Left hindlimb (tissue), 1 donor: ENCODE measurements around the gene WDR4.
"Not testable (repeated sequence)": the region's sequence is repeated elsewhere in the genome, so short reads cannot be mapped to it uniquely, and the experiment has no call there.

Source experiments
- DNase-seq: peaks from one replicate; pipeline ENCODE4 v3.0.0-alpha.2; 2018

The WDR4 gene

DNA sequence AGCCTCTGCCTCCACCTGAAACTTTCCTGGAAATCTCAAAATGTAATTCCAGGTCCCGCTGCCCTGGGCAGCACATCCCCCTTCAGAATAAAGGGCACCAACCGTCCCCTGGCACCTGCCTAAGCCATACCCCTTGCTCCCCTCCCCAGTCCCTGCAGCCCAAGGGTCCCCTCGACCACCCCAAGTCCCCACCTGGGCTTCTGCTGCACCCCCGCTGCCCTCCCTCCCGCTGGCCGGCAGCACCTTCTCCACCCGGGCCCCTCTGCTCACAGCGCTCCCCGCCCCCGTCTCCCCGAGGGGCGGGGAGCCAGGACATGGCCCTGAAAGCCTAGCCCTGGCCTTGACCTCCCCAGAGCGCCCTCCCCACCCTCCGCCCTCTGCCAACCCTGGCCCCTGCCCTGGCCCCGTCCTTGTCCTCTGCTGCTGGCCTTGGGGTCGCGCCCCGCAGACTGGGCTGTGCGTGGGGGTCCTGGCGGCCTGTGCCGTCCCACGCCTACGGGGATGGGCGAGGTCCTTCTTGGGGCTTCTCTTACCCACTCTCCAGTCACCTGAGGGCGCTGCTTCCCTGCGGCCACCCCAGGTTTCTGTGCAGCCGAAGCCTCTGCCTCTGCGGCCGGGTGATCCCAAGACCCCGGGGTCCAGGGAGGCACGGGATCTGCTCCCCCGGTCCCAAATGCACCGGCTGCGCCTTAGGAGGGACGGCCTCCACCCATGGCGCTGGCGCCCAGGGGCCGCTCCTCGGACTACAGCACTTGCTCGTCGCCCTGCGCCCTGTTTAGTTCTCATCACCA, 41.7 kb downstream of the WDR4 start:
- no peak for DNase-seq

DNA sequence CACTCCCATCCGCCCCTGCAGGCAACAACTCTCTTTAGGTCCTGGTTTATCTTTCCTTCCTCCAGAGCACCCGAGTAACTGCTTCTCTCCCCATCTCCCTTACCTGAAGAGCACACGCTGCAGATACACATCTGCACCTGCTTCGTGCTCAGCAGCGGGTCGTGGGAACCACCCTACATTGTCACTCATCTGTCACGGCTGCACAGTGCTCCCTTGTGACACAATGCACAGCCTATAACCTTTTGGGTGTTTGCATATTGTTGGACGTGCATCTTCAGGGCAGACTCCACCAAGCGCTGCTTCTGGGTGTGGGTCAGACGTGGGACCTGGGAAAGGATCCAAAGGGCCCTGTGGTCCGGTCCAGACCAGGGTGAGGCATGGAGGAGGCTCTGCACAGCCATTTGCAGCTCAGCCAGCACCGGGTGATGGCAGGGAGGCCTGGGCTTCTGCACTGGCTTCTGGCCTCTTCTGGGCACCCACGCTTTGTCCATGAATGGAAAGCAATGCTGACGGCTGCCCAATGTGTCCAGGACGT, 42.5 kb downstream of the WDR4 start:
- no peak for DNase-seq

DNA sequence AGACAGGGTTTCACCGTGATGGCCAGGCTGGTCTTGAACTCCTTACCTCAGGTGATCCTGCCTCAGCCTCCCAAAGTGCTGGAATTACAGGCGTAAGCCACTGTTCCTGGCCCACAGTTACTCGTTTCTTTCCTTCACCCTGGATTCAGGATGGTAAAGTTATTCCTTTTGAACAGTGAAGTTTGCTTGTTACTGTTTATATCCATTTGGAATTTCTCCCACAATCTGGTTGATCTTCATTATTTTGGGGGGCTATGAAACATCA, 43.0 kb downstream of the WDR4 start:
- DNase-seq = no peak

DNA sequence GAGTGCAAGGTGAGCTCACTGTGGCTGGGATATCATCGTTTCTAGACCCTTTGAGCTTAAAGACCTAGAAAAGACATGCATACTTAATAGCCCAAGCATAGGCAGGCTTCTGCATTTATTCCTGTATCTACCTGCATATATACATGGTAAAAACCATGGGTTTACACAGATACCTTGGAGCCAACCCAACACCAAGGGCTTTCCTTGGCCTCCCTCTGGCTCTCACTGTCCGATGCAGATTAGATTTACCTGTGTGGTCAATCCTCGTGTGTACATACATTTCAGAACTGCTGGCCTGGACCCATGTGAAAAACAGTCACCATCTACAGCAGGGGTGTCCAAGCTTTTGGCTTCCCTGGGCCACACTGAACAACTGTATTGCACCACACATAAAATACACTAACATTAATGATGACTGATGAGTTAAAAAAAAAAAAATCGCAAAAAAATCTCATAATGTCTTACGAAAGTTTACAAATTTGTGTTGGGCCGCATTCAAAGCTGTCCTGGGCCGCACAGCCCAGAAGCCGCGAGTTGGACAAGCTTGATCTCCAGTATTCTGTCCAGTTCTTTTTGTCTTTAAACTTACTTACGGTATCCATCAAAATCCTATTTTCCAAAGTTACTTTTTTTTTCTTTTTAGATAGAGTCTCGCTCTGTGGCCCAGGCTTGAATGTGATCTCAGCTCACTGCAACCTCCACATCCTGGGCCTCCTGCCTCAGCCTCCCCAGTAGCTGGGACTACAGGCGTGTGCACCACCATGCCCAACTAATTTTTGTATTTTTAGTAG, 43.5 kb downstream of the WDR4 start:
- no peak for DNase-seq

DNA sequence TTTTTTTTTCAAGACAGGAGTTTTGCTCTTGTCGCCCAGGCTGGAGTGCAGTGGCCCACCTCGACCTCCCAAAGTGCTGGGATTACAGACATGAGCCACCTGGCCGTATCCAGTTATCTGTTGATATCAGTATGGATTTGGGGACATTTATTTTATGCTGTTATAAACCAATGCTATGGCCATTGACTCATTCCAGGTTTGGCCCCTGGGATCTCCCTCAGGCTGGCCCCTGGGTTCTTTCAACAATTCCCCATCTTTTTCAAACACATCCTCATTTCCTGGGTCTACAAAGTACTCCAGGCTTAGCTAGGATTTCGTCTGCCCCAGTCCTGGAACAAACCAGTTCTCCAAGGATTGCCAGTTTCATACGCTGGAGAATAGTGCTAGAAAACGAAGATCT, 44.1 kb downstream of the WDR4 start:
- DNase-seq = no peak

DNA sequence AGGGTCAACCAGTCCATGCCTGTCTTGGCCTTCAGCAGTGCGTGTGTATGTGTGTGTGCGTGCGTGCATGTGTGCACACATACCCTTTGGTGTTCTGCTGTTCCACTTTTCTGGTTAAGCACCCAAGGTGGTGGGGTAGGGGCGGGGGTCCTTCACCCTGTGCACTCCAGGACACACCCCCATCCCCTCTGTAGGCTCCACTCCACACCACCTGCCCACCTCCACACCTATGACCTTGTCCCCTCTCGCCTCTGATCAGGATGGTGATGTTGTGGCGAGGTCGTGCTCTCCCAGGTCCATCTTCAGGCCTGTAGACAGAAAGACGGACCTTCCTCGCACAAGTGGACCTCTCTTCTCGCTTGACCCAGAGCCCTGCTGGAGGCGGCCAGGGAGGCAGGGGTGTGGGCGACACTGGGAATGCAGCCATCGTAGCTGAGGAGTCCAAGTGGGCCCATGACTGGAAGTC, 44.6 kb downstream of the WDR4 start:
- no peak for DNase-seq

DNA sequence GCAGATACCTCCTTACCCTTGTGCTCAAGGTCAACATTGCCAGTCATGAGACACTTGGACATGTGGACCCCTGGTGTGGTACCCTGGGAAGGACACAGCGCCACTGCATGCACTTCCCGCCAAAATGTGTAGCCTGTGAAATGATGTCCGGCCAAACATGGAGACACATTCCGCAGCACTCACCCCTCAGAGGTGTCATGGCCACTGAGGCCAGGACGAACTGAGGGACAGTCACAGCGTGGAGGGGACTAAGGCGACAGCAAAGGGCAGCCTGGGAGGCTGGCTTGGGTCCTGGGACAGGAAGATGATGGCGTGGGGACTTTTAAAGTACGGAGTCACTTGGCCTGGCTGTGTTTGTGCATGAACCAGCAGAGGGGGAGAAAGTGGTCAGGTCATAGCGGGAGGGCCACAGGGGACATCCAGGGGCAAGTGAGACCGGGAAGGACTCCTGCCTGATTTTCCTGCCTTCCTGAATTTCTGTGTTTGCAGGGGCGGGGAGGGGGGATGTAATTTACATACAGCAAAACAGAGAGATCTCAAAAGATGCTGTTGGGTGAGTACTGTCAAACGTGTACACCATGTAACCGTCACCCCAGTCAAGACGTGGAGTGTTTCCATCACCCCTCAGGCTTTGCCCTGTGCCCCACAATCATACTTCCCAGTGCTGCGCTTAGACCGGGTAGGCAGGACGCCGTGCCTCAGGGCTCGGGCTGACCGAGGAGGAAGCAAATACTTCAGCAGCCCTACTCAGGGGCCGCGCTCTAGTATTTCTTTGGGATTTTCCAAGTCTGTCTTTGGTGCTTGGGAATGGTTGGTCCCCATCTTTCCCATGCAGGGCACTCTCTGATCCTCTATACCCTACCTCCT, 45.2 kb downstream of the WDR4 start:
- no peak for DNase-seq

DNA sequence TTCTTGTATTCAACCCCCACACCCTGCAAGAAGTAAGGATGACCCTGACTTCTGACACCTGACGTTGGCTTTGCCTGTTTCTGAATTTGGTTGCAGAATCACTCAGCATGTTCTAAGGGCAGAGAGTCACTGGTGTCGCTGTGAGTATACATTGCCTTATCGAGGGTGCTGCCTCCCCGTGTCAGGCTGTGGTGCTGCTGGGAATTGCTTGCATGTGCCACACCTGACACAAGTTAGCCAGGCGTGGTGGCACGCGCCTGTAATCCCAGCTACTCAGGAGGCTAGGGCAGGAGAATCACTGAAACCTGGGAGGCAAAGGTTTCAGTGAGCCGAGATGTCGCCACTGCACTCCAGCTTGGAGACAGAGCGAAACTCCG, 45.9 kb downstream of the WDR4 start:
- no peak for DNase-seq

DNA sequence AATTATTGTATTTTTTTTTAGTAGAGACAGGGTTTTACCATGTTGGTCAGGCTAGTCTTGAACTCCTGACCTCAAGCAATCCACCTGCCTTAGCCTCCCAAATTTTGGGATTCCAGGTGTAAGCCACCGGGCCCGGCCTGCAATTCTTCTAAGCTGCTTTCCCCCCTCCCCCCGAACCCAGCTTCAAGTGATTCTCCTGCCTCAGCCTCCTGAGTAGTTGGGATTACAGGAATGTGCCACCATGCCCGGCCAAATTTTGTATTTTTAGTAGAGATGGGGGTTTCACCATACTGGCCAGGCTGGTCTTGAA, 47.1 kb downstream of the WDR4 start:
- not testable (repeated sequence) for DNase-seq

DNA sequence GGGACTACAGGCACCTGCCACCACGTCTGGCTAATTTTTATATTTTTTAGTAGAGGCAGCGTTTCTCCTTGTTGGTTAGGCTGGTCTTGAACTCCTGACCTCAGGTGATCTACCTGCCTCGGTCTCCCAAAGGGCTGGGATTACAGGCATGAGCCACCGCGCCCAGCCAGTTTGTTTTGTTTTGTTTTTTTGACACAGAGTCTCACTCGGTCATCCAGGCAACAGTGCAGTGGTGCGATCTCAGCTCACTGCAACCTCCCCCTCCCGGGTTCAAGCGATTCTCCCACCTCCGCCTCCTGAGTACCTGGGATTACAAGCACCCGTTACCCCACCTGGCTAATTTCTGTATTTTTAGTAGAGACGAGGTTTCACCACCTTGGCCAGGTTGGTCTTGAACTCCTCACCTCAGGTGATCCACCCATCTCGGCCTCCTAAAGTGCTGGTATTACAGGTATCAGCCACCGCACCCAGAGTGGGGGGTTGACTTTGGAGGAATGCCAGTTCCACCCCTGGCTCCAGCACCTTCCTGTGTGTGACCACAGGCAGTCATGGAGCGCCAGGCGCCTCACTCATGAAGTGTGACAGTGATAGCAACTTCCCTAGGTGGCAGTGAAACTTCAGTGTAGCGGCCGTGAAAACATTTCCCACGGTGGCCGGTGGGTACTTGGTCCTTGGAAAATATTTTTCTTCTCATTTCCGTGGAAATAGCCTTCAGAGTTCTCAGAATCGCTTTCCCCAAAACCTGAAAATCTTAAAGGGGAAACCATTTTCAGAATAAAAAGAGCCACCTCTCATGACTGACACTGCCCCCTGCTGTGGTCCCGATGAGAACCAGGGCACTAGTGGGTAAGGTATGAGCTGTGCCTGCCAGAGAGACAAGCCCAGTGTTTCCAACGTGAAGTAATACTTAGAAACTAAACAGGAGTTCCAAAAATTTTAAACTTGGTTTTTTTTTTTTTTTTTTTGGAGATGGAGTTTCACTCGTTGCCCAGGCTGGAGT, 48.6 kb downstream of the WDR4 start:
- DNase-seq = no peak

DNA sequence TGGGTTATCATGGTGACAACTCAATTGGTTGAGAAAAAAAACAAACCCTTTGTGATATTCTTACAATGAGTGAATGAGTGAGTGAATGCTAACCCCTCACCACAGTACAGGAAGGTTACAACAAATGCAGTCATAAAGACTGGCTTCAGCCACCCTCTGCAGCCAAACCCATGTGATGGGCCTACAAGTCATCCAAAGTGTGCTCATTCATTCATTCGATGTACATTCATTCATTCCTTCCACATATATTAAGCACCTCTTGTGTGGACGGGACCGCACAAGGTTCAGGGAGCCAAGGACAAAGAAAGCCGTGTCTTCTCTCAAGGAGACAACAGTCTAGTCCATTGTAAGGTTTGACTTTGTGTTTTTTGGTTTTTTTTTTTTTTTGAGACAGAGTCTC, 49.4 kb downstream of the WDR4 start:
- DNase-seq = no peak

DNA sequence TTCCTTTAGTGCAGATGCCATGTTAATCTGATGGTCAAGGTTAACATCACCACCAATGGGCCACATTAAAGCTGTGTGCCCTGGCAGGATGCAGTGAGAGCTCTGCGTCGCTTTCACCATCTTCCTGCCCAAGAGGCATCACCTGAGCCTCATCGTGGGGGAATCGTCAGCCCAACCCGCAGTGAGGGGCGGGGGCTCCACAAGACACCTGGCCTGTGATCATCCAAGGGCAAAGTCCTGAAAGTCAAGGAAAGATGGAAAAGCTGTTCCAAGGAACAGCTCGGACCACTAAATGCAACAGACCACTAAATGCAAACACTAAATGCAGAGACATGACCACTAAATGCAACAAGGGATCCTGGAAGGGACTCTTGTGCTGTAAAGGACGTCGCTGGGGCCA, 49.9 kb downstream of the WDR4 start:
- no peak for DNase-seq

DNA sequence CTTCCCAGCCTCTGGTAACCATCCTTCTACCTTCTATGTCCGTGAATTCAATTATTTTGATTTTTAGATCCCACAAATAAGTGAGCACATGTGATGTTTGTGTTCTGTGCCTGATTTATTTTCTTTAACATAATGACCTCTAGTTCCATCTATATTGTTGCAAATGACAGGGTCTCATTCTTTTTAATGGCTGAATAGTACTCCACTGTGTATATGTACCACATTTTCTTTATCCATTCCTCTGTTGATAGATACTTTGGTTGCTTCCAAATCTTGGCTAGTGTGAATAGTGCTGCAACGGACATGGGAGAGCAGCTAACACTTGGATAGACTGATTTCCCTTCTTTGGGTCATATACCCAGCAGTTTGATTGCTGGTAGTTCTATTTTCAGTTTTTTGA, 51.8 kb downstream of the WDR4 start:
- DNase-seq = no peak

DNA sequence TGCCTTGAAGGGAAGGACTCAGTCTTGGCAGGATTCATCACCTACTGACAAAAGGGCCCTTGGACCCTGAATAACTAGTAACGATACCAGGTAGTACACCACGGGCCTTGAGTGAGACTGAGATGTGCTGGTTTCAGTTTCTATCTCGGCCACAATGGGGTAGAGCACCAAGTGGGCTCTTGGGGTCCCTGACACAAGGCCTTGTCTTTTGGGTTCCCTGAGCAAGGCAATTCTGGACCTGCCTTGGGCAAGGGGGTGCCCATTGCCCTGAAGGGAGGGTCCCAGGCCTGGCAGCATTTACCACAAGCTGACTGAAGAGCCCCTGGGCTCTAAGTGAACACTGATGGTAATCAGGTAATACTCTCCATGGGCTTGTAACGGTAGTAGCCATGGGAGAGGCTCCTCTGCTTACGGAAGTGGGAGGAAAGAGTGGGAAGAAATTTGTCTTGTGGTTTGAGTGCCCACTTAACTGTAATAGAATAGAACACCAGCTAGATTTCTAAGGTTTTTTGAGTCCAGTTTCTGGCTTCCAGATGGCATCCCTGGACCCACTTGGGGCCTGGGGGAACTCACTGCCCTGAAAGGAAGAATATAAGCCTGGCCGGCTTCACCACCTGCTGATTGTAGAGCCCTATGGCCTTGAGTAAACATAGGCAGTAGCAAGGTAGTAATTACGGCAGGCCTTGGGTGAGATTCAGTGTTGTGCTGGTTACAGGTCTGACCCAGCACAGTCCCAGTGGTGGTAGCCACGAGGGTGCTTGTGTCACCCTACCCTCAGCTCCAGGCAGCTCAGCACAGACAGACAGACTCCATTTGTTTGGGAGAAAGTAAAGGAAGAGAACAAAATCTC, 58.5 kb downstream of the WDR4 start:
- no peak for DNase-seq

DNA sequence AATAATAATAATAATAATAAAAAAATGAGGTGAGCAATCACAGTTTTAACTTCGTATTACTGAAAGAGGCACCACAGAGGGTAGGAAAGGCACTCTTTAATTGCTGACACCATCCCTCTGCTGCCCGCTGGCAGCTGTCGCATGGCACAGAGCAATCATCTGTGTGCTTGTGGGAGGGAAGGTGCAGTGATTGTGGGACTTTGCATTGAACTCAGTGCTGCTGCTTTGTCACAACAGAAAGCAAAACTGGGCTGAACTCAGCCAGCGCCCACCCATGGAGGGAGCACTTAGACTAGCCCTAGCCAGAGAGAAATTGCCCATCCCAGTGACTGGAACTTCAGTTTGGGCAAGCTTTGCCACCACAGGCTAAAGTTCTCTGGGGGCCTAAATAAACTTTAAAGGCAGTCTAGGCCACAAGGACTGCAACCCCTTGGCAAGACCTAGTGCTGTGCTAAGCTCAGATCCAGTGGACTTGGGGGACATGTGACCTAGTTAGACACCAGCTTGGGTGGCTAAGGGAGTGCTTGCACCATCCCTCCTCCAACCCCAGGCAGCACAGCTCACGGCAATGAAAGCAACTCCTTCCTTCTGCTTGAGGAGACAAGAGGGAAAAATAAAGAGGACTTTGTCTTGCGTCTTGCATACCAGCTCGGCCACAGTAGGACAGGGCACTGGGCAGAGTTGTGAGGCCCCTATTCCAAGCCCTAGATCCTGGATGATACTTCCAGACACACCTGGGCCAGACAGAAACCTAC, 59.3 kb downstream of the WDR4 start:
- DNase-seq = no peak

DNA sequence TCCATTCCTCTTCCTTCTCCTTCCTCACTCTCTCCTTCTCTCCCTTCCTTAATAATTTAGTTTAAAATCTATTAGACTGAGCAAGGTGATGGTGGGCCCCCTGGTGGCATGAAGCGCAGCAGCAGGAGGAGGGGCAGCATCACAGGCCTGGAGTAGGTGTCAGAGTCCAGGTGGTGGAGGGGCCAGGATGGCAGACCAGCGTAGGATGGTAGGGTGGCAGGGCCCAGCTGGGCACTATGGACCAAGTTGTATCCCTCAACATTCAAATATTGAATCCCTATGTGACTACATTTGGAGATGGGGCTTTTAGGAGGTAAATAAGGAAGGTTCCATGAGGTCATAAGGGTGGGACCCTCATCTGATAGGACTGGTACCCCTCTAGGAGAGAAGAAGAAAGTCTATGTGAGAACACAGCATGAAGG, 61.0 kb downstream of the WDR4 start:
- DNase-seq = no peak

DNA sequence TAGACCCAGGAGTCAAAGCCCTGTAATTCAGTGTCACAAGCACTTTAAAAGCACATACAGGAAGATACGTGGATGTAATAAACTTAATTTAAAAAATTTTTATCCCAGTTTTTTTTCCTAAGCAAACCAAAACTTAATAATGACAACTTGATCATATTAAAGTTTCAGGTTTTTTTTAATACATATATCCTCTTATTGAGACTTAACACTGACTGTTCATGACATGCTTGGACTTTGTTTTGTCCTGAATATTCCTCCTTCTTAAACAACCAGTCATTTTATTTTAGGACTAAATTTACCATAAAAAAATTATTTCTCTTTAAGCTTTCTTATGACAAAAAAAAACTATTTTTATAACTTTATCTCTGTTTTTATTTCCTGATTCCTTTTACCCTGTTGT, 64.1 kb downstream of the WDR4 start:
- no peak for DNase-seq

DNA sequence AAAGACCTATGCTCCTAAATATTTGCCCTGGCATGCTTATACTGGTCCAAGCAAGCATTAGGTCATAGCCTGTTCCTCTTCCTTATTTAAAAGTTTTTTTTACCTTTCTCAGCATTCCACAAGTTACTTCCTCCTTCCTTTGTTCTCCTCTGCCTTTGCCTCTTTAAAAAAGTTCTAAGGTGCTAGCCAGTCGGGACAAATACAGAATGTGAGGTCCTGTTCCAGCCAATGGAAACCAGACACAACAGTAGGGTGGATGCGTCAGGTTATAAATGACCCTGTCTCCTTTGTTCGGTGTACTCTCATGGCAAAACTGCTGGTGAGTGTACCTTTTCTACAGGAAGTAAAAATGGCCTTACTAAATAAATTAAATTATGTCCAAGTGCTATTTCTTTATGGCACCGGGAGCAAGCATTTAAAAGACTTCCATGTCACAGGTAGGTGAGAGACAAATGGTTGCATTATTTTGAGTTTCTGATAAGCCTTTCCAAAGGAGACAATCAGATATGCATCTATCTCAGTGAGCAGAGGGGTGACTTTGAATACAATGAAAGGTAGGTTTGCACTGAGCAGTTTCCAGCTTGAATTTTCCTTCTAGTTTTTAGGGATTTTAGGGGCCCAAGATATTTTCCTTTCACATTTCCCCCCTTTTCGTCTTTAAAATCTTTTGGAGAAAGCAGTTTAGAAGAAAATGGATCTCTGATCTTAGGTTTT, 66.7 kb downstream of the WDR4 start:
- DNase-seq = not testable (repeated sequence)

DNA sequence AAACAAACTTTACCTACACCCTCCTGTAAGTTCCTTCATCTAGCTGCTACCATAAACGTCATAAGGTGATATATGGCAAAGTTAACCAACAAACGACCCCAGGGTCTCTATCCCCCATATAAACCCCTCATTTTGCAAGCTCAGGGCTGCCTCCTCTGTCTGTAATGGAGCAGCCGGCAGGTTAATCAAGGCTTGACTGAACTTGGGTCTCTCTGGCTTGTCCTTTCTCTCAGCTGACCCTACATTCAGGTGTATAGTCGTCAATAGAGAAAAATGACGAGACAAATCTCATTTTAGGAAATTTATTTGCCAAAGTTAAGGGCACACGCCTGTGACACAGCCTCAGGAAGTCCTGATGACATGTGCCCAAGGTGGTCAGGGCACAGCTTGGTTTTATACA, 67.4 kb downstream of the WDR4 start:
- no peak for DNase-seq
